ENCODE results near the gene MEX3B. TPM values are rescaled to one million over a fixed set of nuclear protein-coding genes. Genes with fewer than 3 reads are reported as not detected.
A peak's percentile ranks its signal among the peaks of the same experiment; 100 is the strongest.

MEX3B gene
- total and polyA plus RNA-seq, 9 of the 15 experiments (the other 6 are each of a cell fraction or from before 2014, with no cell fraction given), result 0.94 to 12.8 (median 3.6) TPM

- TF ChIP-seq CTCF (IDR thresholded peaks at IDR 0.05 in 2 of 3, conservative IDR thresholded peaks at IDR 0.05 in 1 of 3; ENCODE audit: insufficient read depth in 2 of 3, low read depth in 1 of 3, low read length in 3 of 3), result 0 out of 6 replicates have a peak, but pooled peaks of 1 of the 3 experiments have one; percentile 6
- no peak for TF ChIP-seq ZNF512 (tag; IDR thresholded peaks at IDR 0.05)
- TF ChIP-seq POLR2H (tag; IDR thresholded peaks at IDR 0.05; ENCODE audit: low read depth), result no peak
- 0 out of 2 replicates have a peak, but pooled peaks have one; percentile 3 for TF ChIP-seq NFIC (IDR thresholded peaks at IDR 0.05)
- peak; percentile 83 for TF ChIP-seq MGA (IDR thresholded peaks at IDR 0.05)
- no peak for TF ChIP-seq ZBTB43 (CRISPR knock-in tag; IDR thresholded peaks at IDR 0.05)
- no peak for TF ChIP-seq KDM4B (IDR thresholded peaks at IDR 0.05; ENCODE audit: borderline replicate concordance in 2 of 2, low read depth in 1 of 2)
Measured at GRCh38 chr15:82047453-82048400, 1.9 kb upstream of the MEX3B start (continued).
